Rectal smooth muscle tissue (tissue), 1 donor: ENCODE data around the gene SMC4.
A peak's percentile ranks its signal among the peaks of the same experiment; 100 is the strongest.

Experiments
- H3K27ac ChIP-seq: one replicate; pipeline ENCODE4 v1.7.0; 2013; ENCODE audit warnings: low read depth, low read length, inconsistent platforms
- H3K27me3 ChIP-seq: one replicate; pipeline ENCODE4 v1.7.0; 2013; ENCODE audit warnings: low read length; ENCODE audit not compliant: control insufficient read depth, insufficient read depth
- H3K36me3 ChIP-seq: one replicate; pipeline ENCODE4 v1.7.0; 2013; ENCODE audit warnings: low read length; ENCODE audit not compliant: control insufficient read depth, insufficient read depth
- H3K4me1 ChIP-seq: one replicate; pipeline ENCODE4 v1.7.0; 2013; ENCODE audit warnings: low read length; ENCODE audit not compliant: control insufficient read depth, insufficient read depth
- H3K4me3 ChIP-seq: one replicate; pipeline ENCODE4 v1.7.0; 2013; ENCODE audit warnings: low read length
- H3K9ac ChIP-seq: one replicate; pipeline ENCODE4 v1.7.0; 2013; ENCODE audit warnings: low read length

Gene SMC4

DNA sequence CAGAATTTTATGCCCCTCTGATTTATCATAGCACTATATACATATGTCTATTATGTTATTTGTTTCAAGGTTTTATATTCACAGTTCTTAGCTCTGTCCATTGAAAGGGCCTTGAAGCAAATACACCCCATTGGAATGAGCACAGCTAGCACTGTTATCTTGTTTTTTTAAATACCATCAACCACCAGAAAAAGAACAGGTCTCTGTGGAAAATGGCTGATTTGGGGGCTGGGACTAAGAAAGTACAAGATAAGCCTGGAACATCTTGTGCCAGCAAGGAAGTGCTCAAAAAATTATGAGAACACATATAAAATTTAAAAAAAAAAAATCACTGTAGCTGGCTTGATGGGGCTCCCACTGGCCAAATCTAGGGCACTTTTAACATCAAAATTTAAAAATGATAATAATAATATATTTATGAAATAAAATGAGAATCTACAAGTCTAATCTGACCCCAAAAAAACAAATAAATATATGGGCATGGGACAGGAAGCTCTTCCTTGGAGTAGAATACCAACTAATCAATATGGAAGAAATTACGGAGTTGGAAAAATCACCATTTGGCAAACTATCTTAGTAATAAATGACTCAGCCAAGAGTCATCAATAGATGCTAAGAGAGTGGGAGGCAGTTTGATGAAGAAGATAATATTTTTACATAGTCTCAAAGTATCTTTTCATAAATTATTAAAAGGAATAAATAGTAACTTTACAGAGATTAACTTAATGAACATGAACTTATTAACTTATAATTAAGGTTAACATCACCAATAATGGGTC lies 20.9 kb upstream of the SMC4 start:
- no peak overlapping the region for H3K27ac ChIP-seq
- H3K36me3 ChIP-seq = no peaks in the 10 kb centered on the region
- no peaks in the 10 kb centered on the region for H3K4me1 ChIP-seq
- H3K27me3 ChIP-seq = no peaks in the 10 kb centered on the region
- H3K9ac ChIP-seq = no peak overlapping the region
- H3K4me3 ChIP-seq = no peak overlapping the region

DNA sequence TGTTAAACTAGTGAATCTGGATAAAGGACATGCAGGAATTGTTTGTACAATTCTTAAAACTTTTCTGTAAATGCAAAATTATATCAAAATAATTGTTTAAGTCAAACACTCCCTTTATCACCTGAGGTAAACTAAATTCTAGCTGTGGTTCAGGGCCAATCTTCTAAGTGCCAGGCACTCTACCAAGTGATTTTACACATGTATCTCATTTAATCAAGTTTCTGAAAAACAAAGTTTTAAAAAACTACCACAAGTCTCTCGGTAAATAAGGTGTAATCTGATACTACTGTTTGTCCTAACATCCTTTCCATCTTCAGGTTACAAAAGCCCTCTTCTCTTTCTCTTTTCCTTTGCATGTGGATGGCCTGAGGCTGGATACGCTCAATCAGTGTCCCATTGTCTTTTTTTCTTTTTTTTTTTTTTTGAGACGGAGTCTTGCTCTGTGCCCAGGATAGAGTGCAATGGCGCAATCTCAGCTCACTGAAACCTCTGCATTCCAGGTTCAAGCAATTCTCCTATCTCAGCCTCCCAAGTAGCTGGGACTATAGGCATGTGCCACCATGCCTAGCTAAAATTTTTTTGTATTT lies 19.7 kb upstream of the SMC4 start:
- no peak overlapping the region for H3K27ac ChIP-seq
- no peaks in the 10 kb centered on the region for H3K4me1 ChIP-seq
- H3K27me3 ChIP-seq = no peaks in the 10 kb centered on the region
- H3K4me3 ChIP-seq = no peak overlapping the region
- no peaks in the 10 kb centered on the region for H3K36me3 ChIP-seq
- H3K9ac ChIP-seq = no peak overlapping the region

DNA sequence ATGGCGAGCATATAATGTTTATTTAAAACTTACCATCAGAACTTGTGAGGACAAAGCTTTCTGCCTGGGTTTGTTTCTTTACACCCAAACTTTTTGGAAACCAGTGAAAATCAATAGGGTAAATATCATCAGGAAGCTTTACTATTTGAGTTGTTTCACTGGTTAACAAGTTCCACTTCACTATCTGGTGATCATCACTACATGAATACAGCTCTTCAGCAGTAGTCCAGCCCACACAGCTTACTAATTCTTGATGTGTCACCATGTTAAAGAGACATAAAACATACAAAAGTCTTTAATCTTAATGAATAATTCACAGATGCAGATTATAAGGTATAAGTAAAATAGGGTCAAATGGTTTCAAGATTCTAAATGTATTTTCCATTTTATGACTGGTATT lies 18.0 kb upstream of the SMC4 start:
- H3K4me3 ChIP-seq = no peak overlapping the region
- no peak overlapping the region for H3K27ac ChIP-seq
- H3K4me1 ChIP-seq = no peaks in the 10 kb centered on the region
- no peaks in the 10 kb centered on the region for H3K36me3 ChIP-seq
- H3K27me3 ChIP-seq = no peaks in the 10 kb centered on the region
- no peak overlapping the region for H3K9ac ChIP-seq

DNA sequence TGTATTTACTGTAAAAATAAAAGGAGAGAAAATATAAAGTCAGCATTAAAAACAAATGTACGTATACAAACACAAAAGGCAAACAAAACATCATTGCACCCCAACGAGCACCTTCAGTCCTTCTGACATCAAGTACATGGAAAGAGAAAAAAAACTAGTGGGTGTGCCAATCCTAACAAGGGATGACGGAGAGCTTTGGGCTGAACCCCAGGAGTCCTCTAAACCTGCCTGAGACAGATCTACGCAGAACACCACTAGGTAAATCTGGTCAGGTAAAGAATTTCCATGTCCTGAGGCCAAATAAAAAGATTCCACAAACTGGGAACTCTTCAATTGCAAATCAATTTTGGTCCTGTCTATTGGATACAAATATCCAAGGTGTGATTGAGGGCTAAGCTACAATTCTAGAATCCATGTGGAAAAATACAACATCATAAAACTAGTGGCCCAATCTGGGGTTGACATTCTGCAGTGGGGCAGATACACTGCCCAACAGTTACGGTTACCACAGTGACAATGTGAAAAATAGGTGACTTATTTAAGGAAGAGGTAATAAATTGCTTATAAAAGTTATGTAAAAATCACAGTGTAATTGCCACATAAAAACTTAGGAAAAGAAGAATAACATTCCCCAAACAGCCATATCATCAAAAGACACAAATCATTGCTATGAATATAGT lies 14.7 kb upstream of the SMC4 start:
- Histone ChIP-seq H3K27ac (no peak overlapping the region), H3K4me3 (no peak overlapping the region), H3K4me1 (no peaks in the 10 kb centered on the region), H3K27me3 (no peaks in the 10 kb centered on the region), H3K9ac (no peak overlapping the region), H3K36me3 (no peaks in the 10 kb centered on the region)

DNA sequence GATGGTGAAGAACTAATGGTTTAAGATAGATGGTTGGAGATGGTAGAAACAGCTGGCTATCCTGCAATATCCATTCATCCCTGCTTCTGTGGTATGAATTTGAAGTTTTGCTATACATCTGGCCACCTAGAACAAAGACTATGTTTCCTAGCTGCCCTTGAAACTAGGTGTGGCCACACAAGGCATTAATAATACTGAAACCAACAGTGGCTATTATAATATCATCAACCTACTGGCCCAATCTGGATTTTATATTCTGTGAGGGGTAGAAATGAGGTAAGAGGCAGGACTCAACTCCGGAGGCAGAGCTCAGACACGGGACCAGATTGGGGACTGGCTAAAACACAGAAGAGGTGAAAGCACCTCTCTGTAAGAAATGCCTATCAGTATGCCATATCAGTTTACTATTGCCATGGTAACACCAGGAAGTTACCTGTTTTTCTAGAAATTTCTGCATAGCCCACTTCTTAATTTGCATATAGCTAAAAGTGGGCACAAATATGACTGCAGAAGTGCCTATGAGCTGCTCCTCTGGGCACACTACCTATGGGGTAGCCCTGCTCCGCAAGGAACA lies 8.8 kb upstream of the SMC4 start:
- H3K4me3 ChIP-seq = no peak overlapping the region
- H3K4me1 ChIP-seq = no peaks in the 10 kb centered on the region

DNA sequence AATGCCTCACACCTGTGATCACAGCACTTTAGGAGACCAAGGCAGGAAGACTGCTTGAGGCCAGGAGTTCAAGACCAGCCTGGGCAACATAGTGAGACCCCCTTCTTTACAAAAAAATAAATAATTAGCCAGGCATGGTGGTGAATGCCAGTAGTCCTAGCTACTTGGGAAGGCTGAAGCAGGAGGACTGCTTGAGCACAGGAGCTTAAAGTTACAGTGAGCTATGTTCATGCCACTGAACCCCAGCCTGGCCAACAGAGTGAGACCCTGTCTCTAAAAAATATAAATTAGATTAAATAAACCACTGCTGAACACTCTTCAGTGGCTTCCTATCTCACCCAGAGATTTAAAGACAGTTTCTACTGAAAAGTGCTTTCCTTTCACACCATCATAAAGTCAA lies 6.7 kb upstream of the SMC4 start:
- no peak overlapping the region for H3K4me3 ChIP-seq
- H3K9ac ChIP-seq = no peak overlapping the region
- no peak overlapping the region for H3K27ac ChIP-seq
- no peaks in the 10 kb centered on the region for H3K27me3 ChIP-seq
- no peaks in the 10 kb centered on the region for H3K4me1 ChIP-seq
- H3K36me3 ChIP-seq = no peaks in the 10 kb centered on the region

More for the DNA sequence above, 8.8 kb upstream of the SMC4 start:
- H3K36me3 ChIP-seq = no peaks in the 10 kb centered on the region
- H3K9ac ChIP-seq = no peak overlapping the region
- no peak overlapping the region for H3K27ac ChIP-seq
- no peaks in the 10 kb centered on the region for H3K27me3 ChIP-seq

DNA sequence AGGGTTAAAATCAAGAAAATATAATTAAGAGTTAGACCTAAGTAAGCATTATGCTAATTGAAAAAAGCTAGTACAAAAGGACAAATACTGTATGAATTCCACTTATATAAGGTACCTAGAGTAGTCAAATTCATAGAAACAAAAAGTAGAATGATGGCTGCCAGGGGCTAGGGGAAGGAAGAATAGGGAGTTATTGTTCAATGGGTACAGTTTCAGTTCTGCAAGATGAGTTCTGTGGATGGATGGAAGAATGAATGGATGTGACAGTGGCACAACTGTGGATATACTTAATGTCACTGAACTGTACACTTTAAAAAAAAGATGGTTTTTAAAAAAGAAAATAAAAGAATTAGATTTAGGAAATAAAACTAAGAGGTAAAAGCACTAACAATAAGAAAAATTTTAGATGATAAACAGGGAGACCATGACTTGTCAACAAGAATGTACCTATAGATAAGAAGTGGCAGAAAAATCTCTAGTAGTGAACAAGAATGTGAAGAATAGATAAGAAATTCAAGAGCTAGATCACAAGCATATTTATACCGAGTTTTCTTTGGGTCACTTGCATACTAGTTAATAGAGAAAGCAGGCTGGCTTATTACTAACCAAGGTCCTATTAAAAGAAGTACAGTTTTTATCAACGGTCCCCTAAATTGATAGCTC lies 6.0 kb upstream of the SMC4 start:
- Histone ChIP-seq H3K27ac (no peak overlapping the region), H3K4me1 (peaks cover 4% of the 10 kb centered on the region), H3K27me3 (no peaks in the 10 kb centered on the region), H3K36me3 (no peaks in the 10 kb centered on the region), H3K9ac (no peak overlapping the region), H3K4me3 (no peak overlapping the region)

DNA sequence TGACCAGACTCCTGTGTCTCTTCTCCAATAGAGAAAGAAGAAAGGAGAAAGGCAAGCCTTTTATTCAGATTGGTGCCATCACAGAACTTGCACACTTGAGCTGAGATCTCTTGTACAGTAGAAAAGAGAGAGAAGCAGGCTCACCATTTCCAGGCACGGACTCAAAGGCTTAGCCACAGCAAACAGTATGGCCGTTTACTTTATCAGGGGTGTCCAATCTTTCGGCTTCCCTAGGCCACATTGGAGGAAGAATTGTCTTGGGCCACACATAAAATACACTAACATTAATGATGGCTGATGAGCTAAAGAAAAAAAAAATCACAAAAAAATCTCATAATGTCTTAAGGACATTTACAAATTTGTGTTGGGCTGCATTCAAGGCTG lies 5.4 kb upstream of the SMC4 start:
- Histone ChIP-seq H3K4me3 (no peak overlapping the region), H3K36me3 (no peaks in the 10 kb centered on the region), H3K4me1 (peaks cover 4% of the 10 kb centered on the region), H3K9ac (no peak overlapping the region), H3K27me3 (no peaks in the 10 kb centered on the region), H3K27ac (no peak overlapping the region)

DNA sequence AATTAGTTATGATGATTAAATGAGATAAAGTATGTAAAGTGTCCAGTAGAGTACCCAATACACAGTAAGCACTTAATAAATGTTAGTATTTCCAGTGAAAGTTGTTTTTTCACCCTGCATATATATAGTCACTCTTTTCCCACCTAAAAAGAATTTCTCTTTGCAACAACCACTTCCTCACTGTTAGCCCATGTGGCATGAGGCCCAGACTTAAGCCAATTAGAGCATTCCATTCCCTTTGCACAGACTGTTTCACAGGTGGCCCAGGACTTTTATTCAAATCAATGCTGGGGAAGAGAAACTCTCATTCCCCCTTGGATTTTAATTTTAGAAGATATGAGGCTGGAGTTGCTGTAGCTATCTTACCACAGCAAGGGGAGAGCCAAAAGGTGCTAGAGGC lies 4.2 kb upstream of the SMC4 start:
- Histone ChIP-seq H3K4me1 (peaks cover 4% of the 10 kb centered on the region), H3K27me3 (no peaks in the 10 kb centered on the region), H3K9ac (no peak overlapping the region), H3K36me3 (no peaks in the 10 kb centered on the region), H3K4me3 (no peak overlapping the region), H3K27ac (no peak overlapping the region)

DNA sequence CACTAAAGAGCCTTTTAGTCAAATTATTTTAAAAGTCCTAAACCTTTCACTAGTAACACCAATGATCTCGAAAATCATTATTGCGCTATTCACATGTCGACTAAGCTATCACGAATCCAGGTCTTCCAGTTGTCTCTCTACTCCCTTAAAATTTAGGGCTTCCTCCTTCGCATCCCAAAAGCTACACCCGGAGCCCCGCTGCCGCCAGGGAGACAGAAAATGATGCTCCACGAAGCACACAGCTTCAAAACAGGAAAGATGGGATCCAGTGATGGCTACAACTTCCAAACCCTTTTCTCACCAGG lies 678 bp upstream of the SMC4 start:
- H3K9ac ChIP-seq = peak overlapping the region; percentile 81
- H3K4me3 ChIP-seq = peak overlapping the region; percentile 99
- peaks cover 4% of the 10 kb centered on the region for H3K4me1 ChIP-seq
- no peaks in the 10 kb centered on the region for H3K27me3 ChIP-seq
- H3K27ac ChIP-seq = peak overlapping the region; percentile 83
- no peaks in the 10 kb centered on the region for H3K36me3 ChIP-seq

DNA sequence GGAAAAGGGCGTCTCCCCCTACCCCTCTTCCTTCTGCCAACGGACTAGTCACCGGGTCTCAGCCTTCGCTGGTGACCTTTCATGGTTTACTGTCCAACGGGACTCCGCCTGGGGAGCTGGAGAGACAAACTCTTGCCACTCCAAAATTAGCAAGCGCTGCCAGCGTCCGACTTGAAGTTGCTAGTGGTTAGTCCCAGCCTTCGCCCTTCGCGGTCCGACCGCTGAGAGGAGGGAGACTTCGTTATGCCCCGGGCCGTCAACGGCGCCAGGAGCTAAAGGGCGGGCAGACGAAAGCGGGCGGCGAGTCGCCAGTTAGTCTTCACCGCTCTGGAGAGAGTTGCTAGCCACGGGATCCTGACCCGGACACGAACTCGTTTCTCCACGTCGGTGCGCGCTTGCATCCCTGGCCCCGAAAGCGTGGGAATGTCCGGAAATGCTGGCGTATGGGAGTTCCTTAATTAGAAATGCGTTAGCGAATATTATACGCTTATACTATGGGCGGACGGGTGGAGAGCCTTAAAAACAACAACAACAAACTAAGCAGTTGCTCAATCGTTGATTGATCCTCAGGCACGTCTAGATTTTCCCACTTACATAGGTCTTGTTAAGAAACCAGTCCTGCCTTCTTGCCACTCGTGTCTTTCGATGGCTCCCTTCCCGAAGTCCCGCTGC lies 716 bp downstream of the SMC4 start:
- H3K27me3 ChIP-seq = no peaks in the 10 kb centered on the region
- H3K36me3 ChIP-seq = no peaks in the 10 kb centered on the region
- H3K4me1 ChIP-seq = peaks cover 4% of the 10 kb centered on the region
- H3K9ac ChIP-seq = peak overlapping the region; percentile 46
- H3K4me3 ChIP-seq = peak overlapping the region; percentile 99
- peak overlapping the region; percentile 83 for H3K27ac ChIP-seq

DNA sequence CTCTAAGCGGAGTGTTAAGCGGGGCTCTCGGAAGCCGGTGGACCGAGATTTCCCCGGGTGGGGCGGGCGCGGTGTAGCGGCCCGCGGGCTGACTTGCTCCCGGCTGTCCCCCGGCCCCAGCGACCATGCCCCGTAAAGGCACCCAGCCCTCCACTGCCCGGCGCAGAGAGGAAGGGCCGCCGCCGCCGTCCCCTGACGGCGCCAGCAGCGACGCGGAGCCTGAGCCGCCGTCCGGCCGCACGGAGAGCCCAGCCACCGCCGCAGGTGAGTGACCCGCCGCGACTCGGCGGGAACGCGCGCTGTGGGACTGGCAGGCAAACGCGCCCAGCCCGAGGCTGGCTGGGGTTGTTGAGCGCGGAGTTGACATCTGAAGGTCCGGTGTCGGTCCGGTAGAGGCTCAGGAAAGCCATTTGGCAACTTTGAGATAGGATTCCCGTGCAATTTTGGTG lies 1.3 kb downstream of the SMC4 start:
- Histone ChIP-seq H3K4me3 (peak overlapping the region; percentile 99), H3K9ac (no peak overlapping the region), H3K27ac (peak overlapping the region; percentile 83)

More for the DNA sequence above, 1.3 kb downstream of the SMC4 start:
- no peaks in the 10 kb centered on the region for H3K27me3 ChIP-seq
- no peaks in the 10 kb centered on the region for H3K36me3 ChIP-seq
- H3K4me1 ChIP-seq = peaks cover 4% of the 10 kb centered on the region
